C4-2B (cell line): Measurements from ENCODE around the gene MPZL2.

Experiments
- CTCF ChIP-seq: fragments of 450-650 bp; conservative IDR thresholded peaks from 2 replicates; pipeline ENCODE4 v1.5.1; 2017; ENCODE audit warnings: mild to moderate bottlenecking
- ZFX ChIP-seq: fragments of 450-650 bp; IDR thresholded peaks from 2 replicates; pipeline ENCODE4 v1.6.1; 2017

- no peak for TF ChIP-seq CTCF
- no peak for TF ChIP-seq ZFX
Observed at GRCh38 chr11:118306556-118306955, 42.5 kb upstream of the MPZL2 start.
